Peyer's patch (tissue), 4 donors: ENCODE results near the gene DCBLD2. TPM values are rescaled to one million over a fixed set of nuclear protein-coding genes. Genes with fewer than 3 reads are reported as not detected.

Experiments used
- DNase-seq, 3 donors: peaks; one replicate each; pipeline ENCODE4 v3.0.0-alpha.2; 2017 to 2019
- H3K27ac ChIP-seq, 4 donors: fragments of 200-600 bp; sonication (generic); one replicate each; pipeline ENCODE4 v1.5.1; 2016 to 2019
- H3K27me3 ChIP-seq, 2 donors: fragments of 200-600 bp; sonication (generic); one replicate each; pipeline ENCODE4 v1.5.1; 2019
- H3K36me3 ChIP-seq, 3 donors: fragments of 200-600 bp; sonication (generic); one replicate each; pipeline ENCODE4 v1.5.1; 2016 to 2019
- H3K4me1 ChIP-seq, 4 donors: fragments of 200-600 bp; sonication (generic); one replicate each; pipeline ENCODE4 v1.5.1; 2016 to 2019
- H3K4me3 ChIP-seq, 4 donors: fragments of 200-600 bp; sonication (generic); 1 replicate in 3 of 4; 2 replicates in 1 of 4; pipeline ENCODE4 v1.5.1; 2016 to 2019; ENCODE audit warnings: mild to moderate bottlenecking in 1 of 4
- H3K9me3 ChIP-seq, 4 donors: fragments of 200-600 bp; sonication (generic); one replicate each; pipeline ENCODE4 v1.5.1; 2016 to 2019; ENCODE audit warnings: mild to moderate bottlenecking in 1 of 4
- POLR2A ChIP-seq, 2 donors: fragments of 450-650 bp; IDR thresholded peaks; one replicate each; pipeline ENCODE4 v1.5.1; 2017; ENCODE audit warnings: antibody characterized with exemption in 2 of 2, mild to moderate bottlenecking in 2 of 2, moderate library complexity in 2 of 2
- total RNA-seq, 4 donors: library from RNA; depleted of rRNA; stranded (reverse); fragments of >200 nt; gene quantifications; one replicate each; pipeline ENCODE4 v1.1.0, GENCODE V29; 2016
- TF ChIP-seq, protein P1 (sequence below), 6 experiments: fragments of 450-650 bp in 4 of 6; fragments of 200-600 bp in 2 of 6; sonication (generic) in 1 of 6; IDR thresholded peaks; one replicate each; pipeline ENCODE4 v1.5.1; 2017 to 2019; ENCODE audit warnings: antibody characterized with exemption in 6 of 6, mild to moderate bottlenecking in 3 of 6, moderate library complexity in 1 of 6

Gene DCBLD2
- total RNA-seq, 4 donors from 2014 or later = 4.8 to 9.1 (median 7.0) TPM

DNA sequence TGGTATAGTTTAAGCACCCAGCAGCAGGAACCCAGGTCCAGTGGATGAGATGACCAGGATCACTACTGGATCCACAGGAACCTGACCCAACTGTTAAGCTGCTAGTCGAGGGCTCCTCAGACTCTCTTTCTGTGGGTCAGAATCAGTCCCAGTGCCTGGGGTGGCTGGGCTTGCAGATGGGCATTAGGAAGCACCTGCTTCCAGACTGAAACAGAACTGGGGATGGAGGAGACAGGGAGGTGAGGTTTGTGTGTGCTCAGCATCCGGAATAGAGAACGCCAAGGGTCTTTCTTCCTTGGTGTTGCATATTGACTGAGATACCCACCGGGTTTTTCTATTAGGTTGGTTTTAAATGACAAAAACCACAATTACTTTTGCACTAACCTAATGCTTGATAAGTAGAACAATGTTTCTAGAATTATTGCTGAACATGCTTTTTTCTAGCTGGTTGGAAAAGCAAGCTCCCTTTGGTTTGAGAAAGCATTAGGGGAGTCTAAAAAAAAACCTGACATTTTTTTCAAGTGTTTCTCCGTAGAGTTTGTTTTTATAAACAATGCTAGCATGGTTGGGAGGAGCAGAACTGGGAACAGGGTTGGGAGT, 137.6 kb downstream of the DCBLD2 start:
- DNase-seq = no peak
- H3K4me3 ChIP-seq = peak overlapping the region in 1 of 4 donors; percentile 18
- peak overlapping the region in 1 of 4 donors; percentile 11 for H3K27ac ChIP-seq

GRCh38 chr3:98763076-98763475, 138.4 kb downstream of the DCBLD2 start, which contains the start of gene ST3GAL6:
TSS of gene ST3GAL6 (plus strand) at chr3:98763340. CDS start at chr3:98768441, 5,101 bp downstream.
- Histone ChIP-seq H3K36me3 (no peaks in the 10 kb centered on the region), H3K27me3 (no peaks in the 10 kb centered on the region), H3K4me1 (no peaks in the 10 kb centered on the region), H3K4me3 (peak within 1 kb of the TSS in 1 of 4 donors; percentile 18), H3K27ac (peak within 1 kb of the TSS in 2 of 4 donors; percentile 11 to 45), H3K9me3 (no peaks in the 10 kb centered on the region)
- DNase-seq = peak in 1 of 3 donors; percentile 47
- TF ChIP-seq POLR2A (IDR thresholded peaks at IDR 0.05) = no peak
- TF ChIP-seq, protein P1, sequence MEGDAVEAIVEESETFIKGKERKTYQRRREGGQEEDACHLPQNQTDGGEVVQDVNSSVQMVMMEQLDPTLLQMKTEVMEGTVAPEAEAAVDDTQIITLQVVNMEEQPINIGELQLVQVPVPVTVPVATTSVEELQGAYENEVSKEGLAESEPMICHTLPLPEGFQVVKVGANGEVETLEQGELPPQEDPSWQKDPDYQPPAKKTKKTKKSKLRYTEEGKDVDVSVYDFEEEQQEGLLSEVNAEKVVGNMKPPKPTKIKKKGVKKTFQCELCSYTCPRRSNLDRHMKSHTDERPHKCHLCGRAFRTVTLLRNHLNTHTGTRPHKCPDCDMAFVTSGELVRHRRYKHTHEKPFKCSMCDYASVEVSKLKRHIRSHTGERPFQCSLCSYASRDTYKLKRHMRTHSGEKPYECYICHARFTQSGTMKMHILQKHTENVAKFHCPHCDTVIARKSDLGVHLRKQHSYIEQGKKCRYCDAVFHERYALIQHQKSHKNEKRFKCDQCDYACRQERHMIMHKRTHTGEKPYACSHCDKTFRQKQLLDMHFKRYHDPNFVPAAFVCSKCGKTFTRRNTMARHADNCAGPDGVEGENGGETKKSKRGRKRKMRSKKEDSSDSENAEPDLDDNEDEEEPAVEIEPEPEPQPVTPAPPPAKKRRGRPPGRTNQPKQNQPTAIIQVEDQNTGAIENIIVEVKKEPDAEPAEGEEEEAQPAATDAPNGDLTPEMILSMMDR (IDR thresholded peaks at IDR 0.05) = no peak

More for the DNA sequence above, 137.6 kb downstream of the DCBLD2 start:
- Histone ChIP-seq H3K9me3 (no peaks in the 10 kb centered on the region), H3K27me3 (no peaks in the 10 kb centered on the region), H3K4me1 (no peaks in the 10 kb centered on the region), H3K36me3 (no peaks in the 10 kb centered on the region)
- no peak for TF ChIP-seq POLR2A (IDR thresholded peaks at IDR 0.05)
- TF ChIP-seq, protein P1 (IDR thresholded peaks at IDR 0.05) = no peak

GRCh38 chr3:98761643-98762229, 139.8 kb downstream of the DCBLD2 start:
- TF ChIP-seq, protein P1 (IDR thresholded peaks at IDR 0.05) = no peak
- TF ChIP-seq POLR2A (IDR thresholded peaks at IDR 0.05) = no peak
- H3K4me3 ChIP-seq = no peak overlapping the region
- no peak for DNase-seq
- H3K27ac ChIP-seq = no peak overlapping the region
- H3K9me3 ChIP-seq = no peaks in the 10 kb centered on the region
- no peaks in the 10 kb centered on the region for H3K27me3 ChIP-seq
- no peaks in the 10 kb centered on the region for H3K4me1 ChIP-seq
- no peaks in the 10 kb centered on the region for H3K36me3 ChIP-seq

GRCh38 chr3:98759629-98760028, 141.9 kb downstream of the DCBLD2 start:
- Histone ChIP-seq H3K4me1 (no peaks in the 10 kb centered on the region), H3K27ac (no peak overlapping the region), H3K36me3 (no peaks in the 10 kb centered on the region), H3K9me3 (no peaks in the 10 kb centered on the region), H3K4me3 (no peak overlapping the region), H3K27me3 (no peaks in the 10 kb centered on the region)
- no peak for DNase-seq
- TF ChIP-seq, protein P1 (IDR thresholded peaks at IDR 0.05) = no peak
- no peak for TF ChIP-seq POLR2A (IDR thresholded peaks at IDR 0.05)

- TF ChIP-seq POLR2A (IDR thresholded peaks at IDR 0.05) = no peak
- TF ChIP-seq, protein P1 (IDR thresholded peaks at IDR 0.05) = no peak
- Histone ChIP-seq H3K4me3 (no peak overlapping the region), H3K36me3 (no peaks in the 10 kb centered on the region), H3K27ac (no peak overlapping the region), H3K4me1 (no peaks in the 10 kb centered on the region), H3K9me3 (no peaks in the 10 kb centered on the region), H3K27me3 (no peaks in the 10 kb centered on the region)
- DNase-seq = no peak
These were observed 145.9 kb downstream of the DCBLD2 start for GRCh38 chr3:98755601-98756000.
